Activated CD4-positive, CD25-positive, alpha-beta regulatory T cell (primary cell): ENCODE measurements around the gene PXN.
"Not testable (repeated sequence)": the region's sequence is repeated elsewhere in the genome, so short reads cannot be mapped to it uniquely, and the experiment has no call there.

Experiments
- DNase-seq, 4 experiments: peaks; one replicate each; lab custom pipeline; 2025; lab: John Stamatoyannopoulos, UW

PXN gene

GRCh38 chr12:120225852-120226640, 39.5 kb downstream of the PXN start:
- DNase-seq = no peak

GRCh38 chr12:120225200-120225558, 40.4 kb downstream of the PXN start:
- no peak for DNase-seq

- no peak for DNase-seq
These were observed 41.0 kb downstream of the PXN start for GRCh38 chr12:120224304-120225199.

GRCh38 chr12:120223458-120224303, 41.8 kb downstream of the PXN start:
- no peak for DNase-seq

- DNase-seq = no peak
These were observed 43.2 kb downstream of the PXN start for GRCh38 chr12:120222288-120222832.

- DNase-seq = no peak
These were observed 44.0 kb downstream of the PXN start for GRCh38 chr12:120221576-120221900.

GRCh38 chr12:120220838-120221575, 44.5 kb downstream of the PXN start:
- DNase-seq = no peak

GRCh38 chr12:120218680-120219606, 46.6 kb downstream of the PXN start:
- no peak for DNase-seq

- no peak for DNase-seq
These were observed 48.6 kb downstream of the PXN start for GRCh38 chr12:120216742-120217605.

GRCh38 chr12:120215766-120216735, 49.5 kb downstream of the PXN start:
- no peak for DNase-seq

GRCh38 chr12:120215357-120215735, 50.2 kb downstream of the PXN start:
- no peak for DNase-seq

- DNase-seq = no peak
These were observed 50.7 kb downstream of the PXN start for GRCh38 chr12:120214626-120215356.

GRCh38 chr12:120213758-120214157, 51.8 kb downstream of the PXN start:
- DNase-seq = no peak

GRCh38 chr12:120213182-120213581, 52.3 kb downstream of the PXN start:
- DNase-seq = not testable (repeated sequence)

- DNase-seq = no peak
These were observed 53.2 kb downstream of the PXN start for GRCh38 chr12:120212301-120212700.

GRCh38 chr12:120211904-120212283, 53.6 kb downstream of the PXN start:
- no peak for DNase-seq

- no peak for DNase-seq
These were observed 54.2 kb downstream of the PXN start for GRCh38 chr12:120211243-120211903.
